Activated B cell treated with CpG ODN at 0.5 μM for 24 hours (primary cell): Measurements from ENCODE around the gene CEP70. TPM values are rescaled to one million over a fixed set of nuclear protein-coding genes. Genes with fewer than 3 reads are reported as not detected.
A peak's percentile ranks its signal among the peaks of the same experiment; 100 is the strongest.
"Not testable (repeated sequence)": the region's sequence is repeated elsewhere in the genome, so short reads cannot be mapped to it uniquely, and the experiment has no call there.

Experiments used
- ATAC-seq: fragments of 200-7000 bp; cut with Tn5 transposase; one replicate; pipeline ENCODE4 v1.10.0; 2021; ENCODE audit warnings: low read depth, mild to moderate bottlenecking, moderate library complexity
- CTCF ChIA-PET: fragments of 350-600 bp; sonication (Branson Sonifier 250); formaldehyde crosslinking; loops from one replicate; lab custom pipeline; 2021; ENCODE audit warnings: antibody characterized with exemption; lab: Charles Lee
- POLR2A ChIA-PET: fragments of 350-600 bp; sonication (Branson Sonifier 250); formaldehyde crosslinking; loops from one replicate; lab custom pipeline; 2021; ENCODE audit warnings: antibody characterized with exemption; lab: Charles Lee
- DNase-seq: peaks from one replicate; pipeline ENCODE4 v3.0.0; 2022
- H3K27ac Mint-ChIP-seq: one replicate; pipeline ENCODE4 v1.8.0; 2020; ENCODE audit warnings: mixed read lengths
- H3K27me3 Mint-ChIP-seq: one replicate; pipeline ENCODE4 v1.8.0; 2021; ENCODE audit warnings: mixed read lengths
- H3K36me3 Mint-ChIP-seq: one replicate; pipeline ENCODE4 v1.8.0; 2021; ENCODE audit warnings: low read depth, mixed read lengths
- H3K4me1 Mint-ChIP-seq: one replicate; pipeline ENCODE4 v1.8.0; 2021; ENCODE audit warnings: mixed read lengths
- H3K4me3 Mint-ChIP-seq: one replicate; pipeline ENCODE4 v1.8.0; 2020; ENCODE audit warnings: mild to moderate bottlenecking, mixed read lengths
- H3K9me3 Mint-ChIP-seq: one replicate; pipeline ENCODE4 v1.8.0; 2020; ENCODE audit warnings: mixed read lengths
- intact Hi-C: fragments of 100-400 bp; cut with micrococcal nuclease; formaldehyde crosslinking; loops from one replicate; pipeline ENCODE4 v1.15.1; 2024
- total RNA-seq: library from RNA; stranded (reverse); gene quantifications from 2 replicates; pipeline ENCODE4 v1.2.3, GENCODE V29; 2022
- TF ChIP-seq, protein P1 (sequence below): fragments of 200-600 bp; IDR thresholded peaks from one replicate; pipeline ENCODE4 v1.8.0; 2022; ENCODE audit warnings: antibody characterized with exemption, mild to moderate bottlenecking

CEP70 gene
- total RNA-seq, 1 donor from 2014 or later: 11.0 TPM

GRCh38 chr3:138598534-138598933 is 4.5 kb upstream of the CEP70 start:
- no peak for ATAC-seq
- ChIA-PET POLR2A (no interaction called here), CTCF (interaction anchor here (3.5 kb wide), 1 partner anchor 317 kb away, joined by 22 read pairs; no protein-coding TSS in a partner anchor)
- Mint-ChIP-seq H3K4me1 (peaks cover 8% of the 10 kb centered on the region), H3K27me3 (no peaks in the 10 kb centered on the region), H3K4me3 (no peak overlapping the region), H3K9me3 (no peaks in the 10 kb centered on the region), H3K36me3 (peaks cover 5% of the 10 kb centered on the region), H3K27ac (no peak overlapping the region)
- no peak for DNase-seq
- TF ChIP-seq, protein P1, sequence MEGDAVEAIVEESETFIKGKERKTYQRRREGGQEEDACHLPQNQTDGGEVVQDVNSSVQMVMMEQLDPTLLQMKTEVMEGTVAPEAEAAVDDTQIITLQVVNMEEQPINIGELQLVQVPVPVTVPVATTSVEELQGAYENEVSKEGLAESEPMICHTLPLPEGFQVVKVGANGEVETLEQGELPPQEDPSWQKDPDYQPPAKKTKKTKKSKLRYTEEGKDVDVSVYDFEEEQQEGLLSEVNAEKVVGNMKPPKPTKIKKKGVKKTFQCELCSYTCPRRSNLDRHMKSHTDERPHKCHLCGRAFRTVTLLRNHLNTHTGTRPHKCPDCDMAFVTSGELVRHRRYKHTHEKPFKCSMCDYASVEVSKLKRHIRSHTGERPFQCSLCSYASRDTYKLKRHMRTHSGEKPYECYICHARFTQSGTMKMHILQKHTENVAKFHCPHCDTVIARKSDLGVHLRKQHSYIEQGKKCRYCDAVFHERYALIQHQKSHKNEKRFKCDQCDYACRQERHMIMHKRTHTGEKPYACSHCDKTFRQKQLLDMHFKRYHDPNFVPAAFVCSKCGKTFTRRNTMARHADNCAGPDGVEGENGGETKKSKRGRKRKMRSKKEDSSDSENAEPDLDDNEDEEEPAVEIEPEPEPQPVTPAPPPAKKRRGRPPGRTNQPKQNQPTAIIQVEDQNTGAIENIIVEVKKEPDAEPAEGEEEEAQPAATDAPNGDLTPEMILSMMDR: no peak
- intact Hi-C loops: no loop called here

DNA sequence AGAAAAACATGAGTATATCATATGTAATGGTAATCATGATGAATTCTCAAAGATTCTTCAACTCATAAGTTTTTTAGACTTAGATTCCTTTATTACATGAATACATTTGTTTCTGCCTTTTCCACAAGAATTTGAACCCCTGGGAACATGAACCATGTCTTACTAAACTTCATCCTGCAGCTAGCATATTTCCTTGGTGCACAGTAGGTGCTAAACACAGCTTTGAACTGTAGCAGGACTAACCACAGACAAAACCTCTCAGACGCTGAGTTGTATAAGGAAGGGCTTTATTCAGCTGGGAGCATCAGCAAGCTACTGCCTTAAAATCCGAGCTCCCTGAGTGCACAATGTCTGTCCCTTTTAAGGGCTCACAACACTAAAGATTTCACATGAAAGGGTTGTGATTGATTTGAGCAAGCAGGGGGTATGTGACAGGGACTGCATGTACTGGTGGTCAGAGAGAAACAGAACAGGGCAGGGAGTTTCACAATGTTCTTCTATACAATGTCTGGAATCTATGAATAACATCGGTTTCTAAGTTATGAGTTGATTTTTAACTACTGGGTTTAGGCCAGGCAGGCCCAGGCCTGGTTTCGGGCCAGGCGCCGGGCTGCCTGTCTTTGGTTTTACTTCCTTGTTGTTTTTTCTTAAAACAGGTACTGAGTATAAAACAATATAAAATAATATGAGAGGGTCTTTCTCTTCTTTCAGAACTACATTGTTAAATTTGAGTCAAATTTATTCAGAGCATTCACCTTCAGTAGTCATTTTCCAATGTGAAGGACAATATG is 3.3 kb upstream of the CEP70 start:
- POLR2A ChIA-PET, intact Hi-C loops, DNase-seq, H3K27ac Mint-ChIP-seq, H3K4me3 Mint-ChIP-seq, H3K36me3 Mint-ChIP-seq, ATAC-seq, H3K9me3 Mint-ChIP-seq, H3K27me3 Mint-ChIP-seq: not testable (repeated sequence)
- H3K4me1 Mint-ChIP-seq: peaks cover 10% of the 10 kb centered on the region
- CTCF ChIA-PET: interaction anchor here (0.6 to 3.5 kb wide), 2 partner anchors 53 to 318 kb away, joined by 3 to 22 read pairs; no protein-coding TSS in a partner anchor

- peak overlapping the region; percentile 86 for H3K27ac Mint-ChIP-seq
Measured at GRCh38 chr3:138594935-138595610, 1.0 kb upstream of the CEP70 start.

DNA sequence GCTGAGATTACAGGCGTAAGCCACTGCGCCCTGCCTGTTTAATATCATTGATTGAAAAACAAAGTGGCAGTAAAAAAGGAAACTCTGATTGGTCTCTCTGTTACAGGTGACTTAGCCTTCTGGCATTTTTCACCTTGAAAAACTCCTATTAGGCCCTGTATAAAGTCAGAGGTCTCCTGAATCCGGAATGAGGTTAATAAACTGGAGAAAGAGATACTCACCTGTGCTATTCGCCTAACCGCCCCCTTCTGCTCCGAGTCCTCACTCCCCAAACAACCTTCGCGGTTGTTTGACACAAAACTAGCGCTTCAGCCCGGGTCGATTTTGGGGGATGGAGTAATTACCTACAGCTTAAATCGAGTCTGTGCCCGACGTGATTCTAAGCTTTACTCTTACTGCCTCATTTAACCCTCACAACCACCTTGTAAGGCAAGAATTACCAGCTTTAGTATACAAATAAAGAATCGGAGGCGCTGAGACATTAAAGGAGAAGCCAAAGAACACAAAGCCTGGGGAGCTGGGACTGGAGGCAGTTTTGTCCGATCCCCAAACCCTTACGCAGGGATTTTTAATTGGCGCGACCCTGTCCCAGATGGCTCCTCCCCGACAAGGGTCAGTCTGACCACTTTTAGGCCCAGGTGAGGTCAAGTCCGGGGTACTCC is 441 bp downstream of the CEP70 start:
- no peak for ATAC-seq
- intact Hi-C loops: loop anchor here (1.0 to 5.0 kb wide), 12 partner anchors 15 to 794 kb away; partner anchors contain the start of genes ARMC8, COPB2, DBR1 and FAIM
- Mint-ChIP-seq H3K9me3 (no peaks in the 10 kb centered on the region), H3K4me1 (peaks cover 10% of the 10 kb centered on the region), H3K4me3 (peak overlapping the region; percentile 90), H3K27me3 (no peaks in the 10 kb centered on the region), H3K27ac (peak overlapping the region; percentile 86), H3K36me3 (peaks cover 5% of the 10 kb centered on the region)
- POLR2A ChIA-PET: interaction anchor here (0.6 to 2.8 kb wide), 9 partner anchors 10 to 1841 kb away, joined by 3 to 33 read pairs (median 7); partner anchors contain the start of genes FAIM and STAG1
- CTCF ChIA-PET: interaction anchor here (0.8 to 7.4 kb wide), 9 partner anchors 9 to 736 kb away, joined by 3 to 216 read pairs (median 3); no protein-coding TSS in a partner anchor
- DNase-seq: no peak
- TF ChIP-seq, protein P1: no peak

More at GRCh38 chr3:138594935-138595610, 1.0 kb upstream of the CEP70 start:
- ATAC-seq (no peak), DNase-seq (peak; percentile 22)
- H3K4me1 Mint-ChIP-seq: peaks cover 10% of the 10 kb centered on the region
- H3K27me3 Mint-ChIP-seq: no peaks in the 10 kb centered on the region
- peaks cover 5% of the 10 kb centered on the region for H3K36me3 Mint-ChIP-seq
- H3K9me3 Mint-ChIP-seq: no peaks in the 10 kb centered on the region
- POLR2A ChIA-PET: interaction anchor here (0.9 to 2.8 kb wide), 7 partner anchors 8 to 795 kb away, joined by 3 to 33 read pairs (median 8); partner anchors contain the start of gene FAIM
- intact Hi-C loops: loop anchor here (1.0 to 5.0 kb wide), 12 partner anchors 13 to 792 kb away; partner anchors contain the start of genes ARMC8, COPB2, DBR1 and FAIM
- CTCF ChIA-PET: interaction anchor here (0.6 to 7.4 kb wide), 12 partner anchors 10 to 759 kb away, joined by 3 to 216 read pairs (median 4); partner anchors contain the start of genes FAIM and PIK3CB
- peak overlapping the region; percentile 90 for H3K4me3 Mint-ChIP-seq
- TF ChIP-seq, protein P1: no peak

GRCh38 chr3:138591392-138591791 is 2.7 kb downstream of the CEP70 start:
- Mint-ChIP-seq H3K27me3 (no peaks in the 10 kb centered on the region), H3K4me1 (peaks cover 10% of the 10 kb centered on the region), H3K9me3 (no peaks in the 10 kb centered on the region), H3K4me3 (no peak overlapping the region), H3K27ac (no peak overlapping the region), H3K36me3 (peaks cover 5% of the 10 kb centered on the region)
- ATAC-seq: no peak
- no peak for DNase-seq
- TF ChIP-seq, protein P1: no peak
- ChIA-PET CTCF (interaction anchor here (1.4 to 7.4 kb wide), 4 partner anchors 112 to 345 kb away, joined by 3 to 216 read pairs (median 6); no protein-coding TSS in a partner anchor), POLR2A (no interaction called here)
- intact Hi-C loops: loop anchor here (5.0 kb wide), 1 partner anchor 796 kb away; the partner anchor contains the start of gene COPB2
